GM12892 (cell line): ENCODE results near the gene TTC28.

Experiments used
- POLR2A ChIP-seq: IDR thresholded peaks from 2 replicates; pipeline ENCODE4 v1.6.1; 2011; ENCODE audit warnings: low read depth, low read length, control low read depth
- POLR2AphosphoS5 ChIP-seq: IDR thresholded peaks from 2 replicates; pipeline ENCODE4 v1.6.1; 2011; ENCODE audit warnings: low read depth, low read length, control low read depth

- TF ChIP-seq POLR2AphosphoS5 (no peak), POLR2A (no peak)
Observed at GRCh38 chr22:28208787-28209186, 470.9 kb downstream of the TTC28 start.
